Effector memory CD8-positive, alpha-beta T cell (primary cell): ENCODE measurements around the gene LY6G6D.

Experiments used
- ATAC-seq: fragments of 150-1000 bp; cut with Tn5 transposase; replicated peaks from 2 replicates; pipeline ENCODE4 v1.10.0; 2021; ENCODE audit warnings: mild to moderate bottlenecking, moderate library complexity
- DNase-seq, 3 experiments: peaks; one replicate each; pipeline ENCODE4 v3.0.0; 2021
- H3K27ac Mint-ChIP-seq, 2 donors: one replicate each; pipeline ENCODE4 v1.8.0; 2022; ENCODE audit warnings: mild to moderate bottlenecking in 2 of 2, mixed read lengths in 2 of 2, moderate library complexity in 2 of 2
- H3K27me3 Mint-ChIP-seq, 2 donors: one replicate each; pipeline ENCODE4 v1.8.0; 2022; ENCODE audit warnings: mixed read lengths in 2 of 2
- H3K36me3 Mint-ChIP-seq: one replicate; pipeline ENCODE4 v1.8.0; 2022; ENCODE audit warnings: mild to moderate bottlenecking, moderate library complexity, mixed read lengths; ENCODE audit not compliant: insufficient read depth
- H3K4me1 Mint-ChIP-seq, 2 donors: one replicate each; pipeline ENCODE4 v1.8.0; 2022; ENCODE audit warnings: low read depth in 2 of 2, mixed read lengths in 2 of 2
- H3K4me3 Mint-ChIP-seq, 2 donors: one replicate each; pipeline ENCODE4 v1.8.0; 2022; ENCODE audit warnings: mild to moderate bottlenecking in 2 of 2, mixed read lengths in 2 of 2, moderate library complexity in 2 of 2
- H3K9me3 Mint-ChIP-seq, 2 donors: one replicate each; pipeline ENCODE4 v1.8.0; 2022; ENCODE audit warnings: mixed read lengths in 2 of 2

The LY6G6D gene

GRCh38 chr6:31717499-31718222, 2.5 kb downstream of the LY6G6D start:
- DNase-seq (no peak), ATAC-seq (no peak)
- H3K4me3 Mint-ChIP-seq = no peak overlapping the region
- H3K9me3 Mint-ChIP-seq = no peaks in the 10 kb centered on the region
- peaks cover 0 to under 1% of the 10 kb centered on the region in 2 donors for H3K27me3 Mint-ChIP-seq
- peaks cover 0 to 2% of the 10 kb centered on the region in 2 donors for H3K4me1 Mint-ChIP-seq
- peaks cover 3% of the 10 kb centered on the region for H3K36me3 Mint-ChIP-seq
- no peak overlapping the region for H3K27ac Mint-ChIP-seq

- Mint-ChIP-seq H3K36me3 (peaks cover 3% of the 10 kb centered on the region), H3K4me3 (no peak overlapping the region), H3K27me3 (no peaks in the 10 kb centered on the region), H3K27ac (no peak overlapping the region), H3K9me3 (no peaks in the 10 kb centered on the region), H3K4me1 (peaks cover 0 to 3% of the 10 kb centered on the region in 2 donors)
- ATAC-seq (no peak), DNase-seq (no peak)
Measured at GRCh38 chr6:31718265-31718664, 3.1 kb downstream of the LY6G6D start.

GRCh38 chr6:31719001-31719400, 3.9 kb downstream of the LY6G6D start:
- H3K27ac Mint-ChIP-seq = peak overlapping the region in 1 of 2 donors; percentile 4
- H3K27me3 Mint-ChIP-seq = no peaks in the 10 kb centered on the region
- H3K9me3 Mint-ChIP-seq = no peaks in the 10 kb centered on the region
- peaks cover 0 to 6% of the 10 kb centered on the region in 2 donors for H3K4me1 Mint-ChIP-seq
- ATAC-seq (no peak), DNase-seq (no peak)
- peaks cover 3% of the 10 kb centered on the region for H3K36me3 Mint-ChIP-seq
- no peak overlapping the region for H3K4me3 Mint-ChIP-seq

- H3K36me3 Mint-ChIP-seq = peaks cover 3% of the 10 kb centered on the region
- no peaks in the 10 kb centered on the region for H3K27me3 Mint-ChIP-seq
- no peak overlapping the region for H3K4me3 Mint-ChIP-seq
- DNase-seq = no peak
- no peak for ATAC-seq
- H3K27ac Mint-ChIP-seq = no peak overlapping the region
- peaks cover 0 to 6% of the 10 kb centered on the region in 2 donors for H3K4me1 Mint-ChIP-seq
- H3K9me3 Mint-ChIP-seq = no peaks in the 10 kb centered on the region
Measured at GRCh38 chr6:31720196-31720770, 5.1 kb downstream of the LY6G6D start.

- Mint-ChIP-seq H3K27me3 (no peaks in the 10 kb centered on the region), H3K36me3 (peaks cover 3% of the 10 kb centered on the region), H3K9me3 (no peaks in the 10 kb centered on the region), H3K4me3 (no peak within 1 kb of the TSS), H3K4me1 (peaks cover 0 to 8% of the 10 kb centered on the region in 2 donors), H3K27ac (no peak within 1 kb of the TSS)
- ATAC-seq = no peak
- no peak for DNase-seq
Measured at GRCh38 chr6:31721351-31722020, 6.3 kb downstream of the LY6G6D start, which contains the start of gene LY6G6C. TSS of gene LY6G6C (minus strand) at chr6:31721746. CDS start at chr6:31721679, 67 bp downstream.

- no peak overlapping the region for H3K27ac Mint-ChIP-seq
- no peaks in the 10 kb centered on the region for H3K27me3 Mint-ChIP-seq
- H3K9me3 Mint-ChIP-seq = no peaks in the 10 kb centered on the region
- DNase-seq (no peak), ATAC-seq (no peak)
- no peak overlapping the region for H3K4me3 Mint-ChIP-seq
- peaks cover 0 to 12% of the 10 kb centered on the region in 2 donors for H3K4me1 Mint-ChIP-seq
- peaks cover 5% of the 10 kb centered on the region for H3K36me3 Mint-ChIP-seq
Measured at GRCh38 chr6:31722173-31722572, 7.0 kb downstream of the LY6G6D start.

- no peaks in the 10 kb centered on the region for H3K27me3 Mint-ChIP-seq
- ATAC-seq (no peak), DNase-seq (no peak)
- H3K4me3 Mint-ChIP-seq = no peak within 1 kb of the TSS
- peaks cover 5% of the 10 kb centered on the region for H3K36me3 Mint-ChIP-seq
- peaks cover 1 to 20% of the 10 kb centered on the region in 2 donors for H3K4me1 Mint-ChIP-seq
- peak within 1 kb of the TSS in 1 of 2 donors; percentile 44 for H3K27ac Mint-ChIP-seq
- no peaks in the 10 kb centered on the region for H3K9me3 Mint-ChIP-seq
Measured at GRCh38 chr6:31723245-31723979, 8.3 kb downstream of the LY6G6D start, which contains the start of gene MPIG6B. TSS of gene MPIG6B (plus strand) at chr6:31723373. CDS start at chr6:31723384, 11 bp downstream.

GRCh38 chr6:31723980-31724691, 9.0 kb downstream of the LY6G6D start:
- no peaks in the 10 kb centered on the region for H3K27me3 Mint-ChIP-seq
- H3K4me3 Mint-ChIP-seq = no peak overlapping the region
- H3K27ac Mint-ChIP-seq = peak overlapping the region; percentile 33 to 44
- H3K36me3 Mint-ChIP-seq = peaks cover 6% of the 10 kb centered on the region
- H3K9me3 Mint-ChIP-seq = no peaks in the 10 kb centered on the region
- ATAC-seq (no peak), DNase-seq (no peak)
- peaks cover 7 to 26% of the 10 kb centered on the region in 2 donors for H3K4me1 Mint-ChIP-seq

GRCh38 chr6:31725502-31726350, 10.6 kb downstream of the LY6G6D start:
- peaks cover 20 to 38% of the 10 kb centered on the region in 2 donors for H3K4me1 Mint-ChIP-seq
- H3K4me3 Mint-ChIP-seq = no peak overlapping the region
- H3K27me3 Mint-ChIP-seq = no peaks in the 10 kb centered on the region
- H3K36me3 Mint-ChIP-seq = peaks cover 18% of the 10 kb centered on the region
- no peak for DNase-seq
- H3K27ac Mint-ChIP-seq = peak overlapping the region in 1 of 2 donors; percentile 53
- no peaks in the 10 kb centered on the region for H3K9me3 Mint-ChIP-seq
- ATAC-seq = no peak

GRCh38 chr6:31727034-31727716, 12.0 kb downstream of the LY6G6D start:
- ATAC-seq = peak; percentile 28
- H3K4me3 Mint-ChIP-seq = peak overlapping the region; percentile 58 to 95
- peak overlapping the region; percentile 3 to 35 for H3K27ac Mint-ChIP-seq
- no peaks in the 10 kb centered on the region for H3K9me3 Mint-ChIP-seq
- H3K36me3 Mint-ChIP-seq = peaks cover 32% of the 10 kb centered on the region
- no peak for DNase-seq
- H3K4me1 Mint-ChIP-seq = peaks cover 27 to 41% of the 10 kb centered on the region in 2 donors
- no peaks in the 10 kb centered on the region for H3K27me3 Mint-ChIP-seq

- Mint-ChIP-seq H3K4me1 (peaks cover 28 to 41% of the 10 kb centered on the region in 2 donors), H3K9me3 (no peaks in the 10 kb centered on the region), H3K27ac (peak overlapping the region in 1 of 2 donors; percentile 3), H3K27me3 (no peaks in the 10 kb centered on the region), H3K36me3 (peaks cover 35% of the 10 kb centered on the region), H3K4me3 (peak overlapping the region; percentile 95 to 97)
- DNase-seq (no peak), ATAC-seq (no peak)
Measured at GRCh38 chr6:31727717-31728671, 12.8 kb downstream of the LY6G6D start.
